Neuronal stem cell (in vitro differentiated cells): ENCODE results near the gene MYOZ3.

Experiments used
- DNase-seq: peaks from one replicate; pipeline ENCODE4 v3.0.0-alpha.2; 2013; ENCODE audit warnings: low spot score
- H2AFZ ChIP-seq: one replicate; pipeline ENCODE4 v1.6.1; 2013; ENCODE audit warnings: mild to moderate bottlenecking, low read length, inconsistent platforms
- H2AK5ac ChIP-seq: 2 replicates; pipeline ENCODE4 v1.6.1; 2013; ENCODE audit warnings: low read depth, mild to moderate bottlenecking, inconsistent platforms, low read length, moderate library complexity, mixed read lengths
- H2BK120ac ChIP-seq: 2 replicates; pipeline ENCODE4 v1.6.1; 2013; ENCODE audit warnings: low read depth, mild to moderate bottlenecking, inconsistent platforms, low read length, moderate library complexity, mixed read lengths
- H2BK12ac ChIP-seq: one replicate; pipeline ENCODE4 v1.6.1; 2013; ENCODE audit warnings: low read length, inconsistent platforms
- H2BK15ac ChIP-seq: 2 replicates; pipeline ENCODE4 v1.6.1; 2013; ENCODE audit warnings: mild to moderate bottlenecking, low read length, inconsistent platforms, mixed read lengths
- H2BK5ac ChIP-seq: one replicate; pipeline ENCODE4 v1.6.1; 2013; ENCODE audit warnings: inconsistent platforms, mild to moderate bottlenecking, low read length, moderate library complexity
- H3K14ac ChIP-seq: one replicate; pipeline ENCODE4 v1.6.1; 2013; ENCODE audit warnings: low read length, inconsistent platforms
- H3K18ac ChIP-seq: 2 replicates; pipeline ENCODE4 v1.6.1; 2013; ENCODE audit warnings: low read length, inconsistent platforms
- H3K23ac ChIP-seq: 2 replicates; pipeline ENCODE4 v1.6.1; 2013; ENCODE audit warnings: low read depth, mild to moderate bottlenecking, mixed read lengths, low read length, inconsistent platforms; ENCODE audit not compliant: poor library complexity
- H3K27ac ChIP-seq: replicated peaks from 3 replicates; pipeline ENCODE4 v1.5.1; 2013; ENCODE audit warnings: low read length, inconsistent platforms
- H3K27me3 ChIP-seq, 3 experiments: 2 replicates each; pipeline ENCODE4 v1.6.1; 2013; ENCODE audit warnings: low read length in 3 of 3, mild to moderate bottlenecking in 2 of 3, inconsistent platforms in 1 of 3, low read depth in 1 of 3, mixed read lengths in 1 of 3, moderate library complexity in 1 of 3; ENCODE audit not compliant: control insufficient read depth in 3 of 3, insufficient read depth in 3 of 3
- H3K36me3 ChIP-seq, 2 donors: replicated peaks in 1 of 2; 2 replicates each; pipeline ENCODE4 v1.6.1; 2013; ENCODE audit warnings: low read length in 2 of 2; ENCODE audit not compliant: control insufficient read depth in 2 of 2, insufficient read depth in 2 of 2
- H3K4ac ChIP-seq: 2 replicates; pipeline ENCODE4 v1.6.1; 2013; ENCODE audit warnings: inconsistent platforms, mild to moderate bottlenecking, low read length, moderate library complexity
- H3K4me1 ChIP-seq, 2 donors: 1 replicate in 1 of 2; 2 replicates in 1 of 2; pipeline ENCODE4 v1.6.1; 2013; ENCODE audit warnings: low read length in 2 of 2, low read depth in 1 of 2; ENCODE audit not compliant: control insufficient read depth in 2 of 2, insufficient read depth in 1 of 2
- H3K4me2 ChIP-seq: one replicate; pipeline ENCODE4 v1.6.1; 2013; ENCODE audit warnings: mild to moderate bottlenecking, low read length, inconsistent platforms; ENCODE audit not compliant: insufficient read depth, poor library complexity, severe bottlenecking
- H3K4me3 ChIP-seq, 2 donors: 2 replicates each; pipeline ENCODE4 v1.5.1; 2013; ENCODE audit warnings: low read length in 2 of 2, mild to moderate bottlenecking in 2 of 2, inconsistent platforms in 1 of 2, moderate library complexity in 1 of 2
- H3K79me1 ChIP-seq: one replicate; pipeline ENCODE4 v1.6.1; 2013; ENCODE audit warnings: low read depth, mild to moderate bottlenecking, inconsistent platforms, low read length, moderate library complexity
- H3K9ac ChIP-seq: one replicate; pipeline ENCODE4 v1.6.1; 2013; ENCODE audit warnings: mild to moderate bottlenecking, low read depth, low read length, inconsistent platforms; ENCODE audit not compliant: poor library complexity
- H3K9me3 ChIP-seq, 2 donors: replicated peaks in 1 of 2; 2 replicates each; pipeline versions ENCODE3 to v1.6.1; 2013; ENCODE audit warnings: low read length in 2 of 2, mild to moderate bottlenecking in 2 of 2, inconsistent platforms in 1 of 2, low read depth in 1 of 2, mixed read lengths in 1 of 2, moderate library complexity in 1 of 2; ENCODE audit not compliant: control insufficient read depth in 2 of 2, insufficient read depth in 1 of 2
- H4K8ac ChIP-seq: one replicate; pipeline ENCODE4 v1.6.1; 2013; ENCODE audit warnings: low read depth, mild to moderate bottlenecking, inconsistent platforms, low read length, moderate library complexity
- H4K91ac ChIP-seq: one replicate; pipeline ENCODE4 v1.6.1; 2013; ENCODE audit warnings: low read length, low read depth, mild to moderate bottlenecking, inconsistent platforms; ENCODE audit not compliant: poor library complexity
- WGBS, 2 donors: extraction: QIAGEN DNeasy Blood & Tissue Kit; methylation state at CpG; one replicate each; pipeline ENCODE4 v1.1.7; 2013; ENCODE audit warnings: missing lambda C conversion rate in 2 of 2, mixed read lengths in 1 of 2; ENCODE audit not compliant: insufficient read length in 2 of 2, insufficient replicate concordance in 1 of 2; ENCODE audit errors: extremely low coverage in 2 of 2; 5-methylcytosine and 5-hydroxymethylcytosine counted together

The MYOZ3 gene

DNA sequence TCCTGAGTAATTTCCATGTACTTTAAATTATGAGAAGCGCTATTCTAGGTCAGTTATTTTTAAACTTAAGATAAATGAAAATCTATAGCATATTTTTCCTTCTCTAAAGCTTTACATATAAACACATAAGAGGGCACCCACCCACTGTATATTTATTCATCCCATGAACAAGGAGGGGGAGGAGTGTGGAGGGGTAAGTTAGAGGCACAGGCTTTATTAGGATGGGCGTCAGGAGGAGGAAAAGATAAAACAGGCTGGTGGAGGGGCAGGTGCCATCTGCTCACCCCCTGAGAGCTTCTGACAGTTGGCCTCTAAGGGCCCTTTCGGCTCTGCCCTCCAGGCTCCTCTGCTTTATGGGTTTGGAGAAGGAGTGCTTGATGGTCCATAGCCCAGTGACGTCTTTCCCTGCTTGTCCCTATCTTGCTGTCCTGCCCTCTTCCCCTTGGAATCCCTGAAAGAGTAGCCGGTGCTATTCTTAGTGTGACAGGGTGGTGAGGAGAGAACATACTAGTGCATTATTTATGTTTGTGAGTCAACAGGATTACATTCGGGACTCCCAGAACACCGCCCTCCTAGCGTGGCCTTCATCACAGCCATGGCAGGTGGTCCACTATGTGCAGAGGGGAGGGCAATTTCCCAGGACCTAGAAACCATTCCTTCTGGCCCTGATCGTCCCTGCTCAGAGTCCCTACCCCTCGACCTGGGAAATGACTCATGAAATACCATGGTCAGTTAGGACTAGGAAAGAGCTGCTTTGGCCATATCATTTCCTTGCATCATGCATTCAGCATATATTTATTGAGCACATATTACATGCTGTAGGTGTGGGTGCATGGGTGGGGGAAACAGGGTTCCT, 28.5 kb upstream of the MYOZ3 start:
- H3K79me1 ChIP-seq: no peaks in the 10 kb centered on the region
- H3K4me1 ChIP-seq: peaks cover 7 to 22% of the 10 kb centered on the region in 2 donors
- no peak overlapping the region for H3K4me3 ChIP-seq
- H3K9ac ChIP-seq: no peak overlapping the region
- H3K23ac ChIP-seq: no peak overlapping the region
- no CpG with 5 or more reads among the region's 10 CpGs for WGBS, 2 donors
- H3K18ac ChIP-seq: peak overlapping the region; percentile 27
- H3K36me3 ChIP-seq: no peaks in the 10 kb centered on the region
- H2BK5ac ChIP-seq: no peak overlapping the region
- H3K4me2 ChIP-seq: no peak overlapping the region
- no peak overlapping the region for H4K8ac ChIP-seq
- peak overlapping the region; percentile 15 for H2BK15ac ChIP-seq
- no peak overlapping the region for H2BK12ac ChIP-seq
- H2AFZ ChIP-seq: no peak overlapping the region
- H3K27me3 ChIP-seq: peaks cover 0 to 27% (median 3%) of the 10 kb centered on the region in 3 experiments
- DNase-seq: no peak
- H3K14ac ChIP-seq: no peak overlapping the region
- H3K27ac ChIP-seq: no peak overlapping the region
- H3K4ac ChIP-seq: no peak overlapping the region
- H2BK120ac ChIP-seq: no peak overlapping the region
- H4K91ac ChIP-seq: no peak overlapping the region
- no peaks in the 10 kb centered on the region for H3K9me3 ChIP-seq
- H2AK5ac ChIP-seq: peak overlapping the region; percentile 32

- Histone ChIP-seq H3K18ac (no peak overlapping the region), H2BK15ac (no peak overlapping the region)
These were observed 27.6 kb upstream of the MYOZ3 start for GRCh38 chr5:150633429-150633828.

DNA sequence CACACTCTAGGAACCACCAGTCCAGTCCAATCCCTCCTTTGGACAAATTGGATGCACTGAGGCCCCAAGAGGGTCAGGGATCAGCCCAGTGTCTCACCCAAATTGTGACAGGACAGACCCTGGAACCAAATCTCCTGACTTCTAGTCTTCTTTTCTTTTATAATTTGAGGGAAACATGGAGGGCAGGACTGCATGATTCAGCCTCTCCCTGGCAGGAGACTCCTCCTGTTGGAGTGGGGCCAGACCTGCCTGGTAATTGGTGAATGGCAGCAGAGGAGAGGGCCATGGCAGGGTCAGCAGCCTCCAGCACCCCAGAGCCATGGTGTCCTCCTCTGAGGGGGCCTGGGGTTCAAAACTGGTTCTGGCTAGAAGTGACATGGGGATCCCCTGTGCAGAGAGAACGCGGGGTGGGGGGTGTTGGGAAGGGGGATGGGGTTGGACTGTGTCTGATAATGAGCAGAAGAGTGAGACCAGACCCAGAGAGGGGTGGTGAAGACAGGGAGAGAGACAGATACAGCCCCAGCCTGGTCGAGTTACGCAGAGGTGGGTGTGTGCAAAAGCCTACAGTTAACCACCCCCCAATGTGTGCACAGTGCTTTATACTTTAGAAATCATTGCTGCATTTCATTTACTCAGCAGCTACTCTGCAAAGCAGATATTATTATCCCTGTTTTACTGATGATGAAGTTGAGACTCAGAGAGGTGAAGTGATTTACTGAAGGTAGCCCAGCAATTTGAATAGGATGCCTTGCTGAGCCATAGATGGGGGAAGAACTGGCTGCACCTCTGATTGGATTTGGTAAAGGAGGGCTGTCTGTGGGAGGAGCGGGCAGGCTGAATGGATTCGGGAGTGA, 24.4 kb upstream of the MYOZ3 start:
- H3K27ac ChIP-seq: no peak overlapping the region
- no peak overlapping the region for H3K4me3 ChIP-seq
- peaks cover 17 to 32% of the 10 kb centered on the region in 2 donors for H3K4me1 ChIP-seq

More at GRCh38 chr5:150633429-150633828, 27.6 kb upstream of the MYOZ3 start:
- H3K14ac ChIP-seq: no peak overlapping the region
- no peaks in the 10 kb centered on the region for H3K79me1 ChIP-seq
- H3K9me3 ChIP-seq: no peaks in the 10 kb centered on the region
- H2BK120ac ChIP-seq: no peak overlapping the region
- H3K27me3 ChIP-seq: peaks cover 0 to 22% (median 3%) of the 10 kb centered on the region in 3 experiments
- WGBS, 2 donors: no CpG with 5 or more reads among the region's 2 CpGs
- no peak overlapping the region for H3K4me3 ChIP-seq
- peaks cover 10 to 22% of the 10 kb centered on the region in 2 donors for H3K4me1 ChIP-seq
- no peak overlapping the region for H3K4me2 ChIP-seq
- no peak overlapping the region for H3K27ac ChIP-seq
- H3K23ac ChIP-seq: no peak overlapping the region
- no peak overlapping the region for H4K91ac ChIP-seq
- no peaks in the 10 kb centered on the region for H3K36me3 ChIP-seq
- H2BK5ac ChIP-seq: no peak overlapping the region
- DNase-seq: no peak
- H3K9ac ChIP-seq: no peak overlapping the region
- no peak overlapping the region for H4K8ac ChIP-seq
- no peak overlapping the region for H2BK12ac ChIP-seq
- no peak overlapping the region for H2AK5ac ChIP-seq
- no peak overlapping the region for H3K4ac ChIP-seq
- H2AFZ ChIP-seq: no peak overlapping the region

More for the DNA sequence above, 24.4 kb upstream of the MYOZ3 start:
- Histone ChIP-seq H3K23ac (no peak overlapping the region), H2AFZ (no peak overlapping the region), H2BK5ac (no peak overlapping the region), H4K8ac (no peak overlapping the region), H2BK15ac (peak overlapping the region; percentile 76), H3K79me1 (no peaks in the 10 kb centered on the region), H3K9me3 (no peaks in the 10 kb centered on the region), H3K36me3 (no peaks in the 10 kb centered on the region), H2BK12ac (no peak overlapping the region), H4K91ac (no peak overlapping the region), H3K4ac (no peak overlapping the region), H2BK120ac (no peak overlapping the region), H3K14ac (peak overlapping the region; percentile 56), H2AK5ac (no peak overlapping the region), H3K18ac (no peak overlapping the region), H3K4me2 (no peak overlapping the region), H3K27me3 (peaks cover 0 to 32% (median 0%) of the 10 kb centered on the region in 3 experiments), H3K9ac (no peak overlapping the region)
- no CpG with 5 or more reads among the region's 6 CpGs for WGBS, 2 donors
- no peak for DNase-seq
